Measurements from ENCODE around the gene LLCFC1. TPM values are rescaled to one million over a fixed set of nuclear protein-coding genes. Genes with fewer than 3 reads are reported as not detected.

Gene LLCFC1
- total and polyA plus RNA-seq, 2 donors from 2014 or later: not detected

- Histone ChIP-seq H3K27ac (ENCODE audit: low read depth in 2 of 2, low read length in 2 of 2) (no peak overlapping the region), H3K36me3 (ENCODE audit: control insufficient read depth in 2 of 3, insufficient read depth in 3 of 3, low read length in 3 of 3) (no peaks in the 10 kb centered on the region), H3K4me3 (ENCODE audit: low read length in 3 of 3) (no peak overlapping the region), H3K9me3 (ENCODE audit: control insufficient read depth in 2 of 3, insufficient read depth in 1 of 3, low read length in 3 of 3) (no peaks in the 10 kb centered on the region), H3K4me1 (ENCODE audit: control insufficient read depth in 2 of 3, insufficient read depth in 2 of 3, low read depth in 1 of 3, low read length in 3 of 3) (no peaks in the 10 kb centered on the region), H3K9ac (ENCODE audit: low read length in 3 of 3) (no peak overlapping the region), H3K27me3 (ENCODE audit: control insufficient read depth, insufficient read depth, low read length) (no peaks in the 10 kb centered on the region)
- no peak for TF ChIP-seq CTCF (IDR thresholded peaks at IDR 0.05; ENCODE audit: borderline replicate concordance, extremely low read depth, insufficient read depth)
- intact Hi-C loops (cut with DNase I): no loop called here
- FAIRE-seq (no peak), DNase-seq (no peak)
These were observed 4.5 kb downstream of the LLCFC1 start for GRCh38 chr7:142943706-142944268.

- no peaks in the 10 kb centered on the region for H3K36me3 ChIP-seq (ENCODE audit: control insufficient read depth in 2 of 3, insufficient read depth in 3 of 3, low read length in 3 of 3)
- no peak for DNase-seq
- H3K9ac ChIP-seq (ENCODE audit: low read length in 3 of 3): no peak overlapping the region
- no peak for FAIRE-seq
- no peak overlapping the region for H3K4me3 ChIP-seq (ENCODE audit: low read length in 3 of 3)
- intact Hi-C loops (cut with DNase I): no loop called here
- H3K4me1 ChIP-seq (ENCODE audit: control insufficient read depth in 2 of 3, insufficient read depth in 2 of 3, low read depth in 1 of 3, low read length in 3 of 3): no peaks in the 10 kb centered on the region
- H3K27me3 ChIP-seq (ENCODE audit: control insufficient read depth, insufficient read depth, low read length): no peaks in the 10 kb centered on the region
- H3K27ac ChIP-seq (ENCODE audit: low read depth in 2 of 2, low read length in 2 of 2): no peak overlapping the region
- TF ChIP-seq CTCF (IDR thresholded peaks at IDR 0.05; ENCODE audit: borderline replicate concordance, extremely low read depth, insufficient read depth): no peak
- no peaks in the 10 kb centered on the region for H3K9me3 ChIP-seq (ENCODE audit: control insufficient read depth in 2 of 3, insufficient read depth in 1 of 3, low read length in 3 of 3)
These were observed 5.7 kb downstream of the LLCFC1 start for GRCh38 chr7:142945001-142945400.

GRCh38 chr7:142948603-142949002 is 9.3 kb downstream of the LLCFC1 start:
- no peaks in the 10 kb centered on the region for H3K9me3 ChIP-seq (ENCODE audit: control insufficient read depth in 2 of 3, insufficient read depth in 1 of 3, low read length in 3 of 3)
- H3K27me3 ChIP-seq (ENCODE audit: control insufficient read depth, insufficient read depth, low read length): no peaks in the 10 kb centered on the region
- TF ChIP-seq CTCF (IDR thresholded peaks at IDR 0.05; ENCODE audit: borderline replicate concordance, extremely low read depth, insufficient read depth): no peak
- no peaks in the 10 kb centered on the region for H3K36me3 ChIP-seq (ENCODE audit: control insufficient read depth in 2 of 3, insufficient read depth in 3 of 3, low read length in 3 of 3)
- no peak for DNase-seq
- H3K9ac ChIP-seq (ENCODE audit: low read length in 3 of 3): no peak overlapping the region
- H3K4me3 ChIP-seq (ENCODE audit: low read length in 3 of 3): no peak overlapping the region
- H3K27ac ChIP-seq (ENCODE audit: low read depth in 2 of 2, low read length in 2 of 2): no peak overlapping the region
- H3K4me1 ChIP-seq (ENCODE audit: control insufficient read depth in 2 of 3, insufficient read depth in 2 of 3, low read depth in 1 of 3, low read length in 3 of 3): no peaks in the 10 kb centered on the region
- intact Hi-C loops (cut with DNase I): no loop called here
- FAIRE-seq: no peak

- H3K27ac ChIP-seq (ENCODE audit: low read depth in 2 of 2, low read length in 2 of 2): no peak overlapping the region
- DNase-seq (no peak), FAIRE-seq (no peak)
- H3K4me1 ChIP-seq (ENCODE audit: control insufficient read depth in 2 of 3, insufficient read depth in 2 of 3, low read depth in 1 of 3, low read length in 3 of 3): no peaks in the 10 kb centered on the region
- intact Hi-C loops (cut with DNase I): no loop called here
- no peak for TF ChIP-seq CTCF (IDR thresholded peaks at IDR 0.05; ENCODE audit: borderline replicate concordance, extremely low read depth, insufficient read depth)
- no peaks in the 10 kb centered on the region for H3K27me3 ChIP-seq (ENCODE audit: control insufficient read depth, insufficient read depth, low read length)
- no peak overlapping the region for H3K4me3 ChIP-seq (ENCODE audit: low read length in 3 of 3)
- no peaks in the 10 kb centered on the region for H3K36me3 ChIP-seq (ENCODE audit: control insufficient read depth in 2 of 3, insufficient read depth in 3 of 3, low read length in 3 of 3)
- no peak overlapping the region for H3K9ac ChIP-seq (ENCODE audit: low read length in 3 of 3)
- H3K9me3 ChIP-seq (ENCODE audit: control insufficient read depth in 2 of 3, insufficient read depth in 1 of 3, low read length in 3 of 3): peaks cover 0 to 3% (median 0%) of the 10 kb centered on the region in 3 donors
These were observed 11.0 kb downstream of the LLCFC1 start for GRCh38 chr7:142950235-142950634.

Data from kidney (tissue), 14 donors.